Right lobe of liver (tissue), 4 donors: ENCODE results near the gene MB21D2.

ENCODE experiments used
- CTCF ChIP-seq, 4 donors: fragments of 200-600 bp in 3 of 4; fragments of 450-650 bp in 1 of 4; IDR thresholded peaks; one replicate each; pipeline versions ENCODE4 v1.5.1 to v1.8.0; 2016 to 2022; ENCODE audit warnings: antibody characterized with exemption in 4 of 4, mild to moderate bottlenecking in 2 of 4
- POLR2A ChIP-seq: fragments of 450-650 bp; IDR thresholded peaks from one replicate; pipeline ENCODE4 v1.6.1; 2017; ENCODE audit warnings: antibody characterized with exemption, mild to moderate bottlenecking
- donor health status: DM: no; HTN: no; CAD: no.
- donor health status: DM: no; HTN: no; CAD: no.
- donor health status: DM: no; HTN: yes; CAD: no.

- TF ChIP-seq CTCF (IDR thresholded peaks at IDR 0.05): no peak
- no peak for TF ChIP-seq POLR2A
Measured at GRCh38 chr3:192905980-192906678, 11.5 kb downstream of the MB21D2 start.
